HCT116 (cell line): ENCODE results near the gene MDFIC2.

Experiments
- ATF3 ChIP-seq: IDR thresholded peaks from 2 replicates; pipeline ENCODE4 v1.6.1; 2012
- CTCF ChIP-seq, 3 experiments: fragments of 200-600 bp in 1 of 3; sonication (generic) in 1 of 3; IDR thresholded peaks in 2 of 3; conservative IDR thresholded peaks in 1 of 3; 2 replicates each; pipeline ENCODE4 v1.5.1; 2012 to 2017; ENCODE audit warnings: low read depth in 2 of 3, low read length in 2 of 3, antibody characterized with exemption in 1 of 3, borderline replicate concordance in 1 of 3, control low read depth in 1 of 3, mild to moderate bottlenecking in 1 of 3, mixed read lengths in 1 of 3, mixed run types in 1 of 3, moderate library complexity in 1 of 3; ENCODE audit not compliant: insufficient read depth in 1 of 3
- EZH2phosphoT487 ChIP-seq: fragments of 200-600 bp; IDR thresholded peaks from 2 replicates; pipeline ENCODE4 v1.6.1; 2018; ENCODE audit warnings: antibody characterized with exemption, borderline replicate concordance
- POLR2A ChIP-seq: IDR thresholded peaks from 2 replicates; pipeline ENCODE4 v1.7.0; 2011; ENCODE audit warnings: borderline replicate concordance; ENCODE audit not compliant: insufficient read depth, insufficient read length; ENCODE audit errors: extremely low read depth
- POLR2AphosphoS5 ChIP-seq: IDR thresholded peaks from 2 replicates; pipeline ENCODE4 v1.6.1; 2011; ENCODE audit warnings: mild to moderate bottlenecking, low read depth, low read length, moderate library complexity
- YY1 ChIP-seq: IDR thresholded peaks from 2 replicates; pipeline ENCODE4 v1.6.1; 2011; ENCODE audit warnings: low read length, low read depth, moderate library complexity, mild to moderate bottlenecking; ENCODE audit not compliant: insufficient replicate concordance; ENCODE audit errors: extremely low read depth

- TF ChIP-seq EZH2phosphoT487 (no peak), CTCF (IDR thresholded peaks at IDR 0.05 in 2 of 3, conservative IDR thresholded peaks at IDR 0.05 in 1 of 3; ENCODE audit: borderline replicate concordance in 1 of 3, insufficient read depth in 1 of 3, low read depth in 2 of 3, low read length in 2 of 3) (no peak), YY1 (no peak), POLR2A (no peak), ATF3 (no peak), POLR2AphosphoS5 (no peak)
These were observed 134.4 kb downstream of the MDFIC2 start for GRCh38 chr3:70177881-70178645.
